HG03469 (cell line): ENCODE results near the gene STARD10.
"Not testable (repeated sequence)": the region's sequence is repeated elsewhere in the genome, so short reads cannot be mapped to it uniquely, and the experiment has no call there.

Experiments used
- ATAC-seq: cut with Tn5 transposase; IDR thresholded peaks from one replicate; pipeline ENCODE4 v1.9.1; 2021; ENCODE audit warnings: mild to moderate bottlenecking, moderate library complexity, moderate number of reproducible peaks; ENCODE audit not compliant: unreplicated experiment

STARD10 gene

GRCh38 chr11:72793425-72794367, at the start of gene STARD10:
Gene STARD10 (minus strand): TSS chr11:72794047. CDS start chr11:72781181, 12,866 bp downstream.
- peak; percentile 53 for ATAC-seq

- ATAC-seq, result no peak
Measured at GRCh38 chr11:72842653-72843330, 48.9 kb upstream of the STARD10 start.

- no peak for ATAC-seq
Measured at GRCh38 chr11:72842126-72842525, 48.3 kb upstream of the STARD10 start.

GRCh38 chr11:72841397-72841796, 47.5 kb upstream of the STARD10 start:
- no peak for ATAC-seq

- ATAC-seq, result no peak
Measured at GRCh38 chr11:72840780-72841179, 46.9 kb upstream of the STARD10 start.

GRCh38 chr11:72838691-72839305, 45.0 kb upstream of the STARD10 start:
- ATAC-seq, result no peak

GRCh38 chr11:72836111-72836510, 42.3 kb upstream of the STARD10 start:
- no peak for ATAC-seq

- ATAC-seq, result no peak
Measured at GRCh38 chr11:72834905-72835304, 41.1 kb upstream of the STARD10 start.

GRCh38 chr11:72833811-72834493, 40.1 kb upstream of the STARD10 start:
- no peak for ATAC-seq

GRCh38 chr11:72833083-72833733, 39.4 kb upstream of the STARD10 start:
- ATAC-seq, result no peak

- ATAC-seq, result no peak
Measured at GRCh38 chr11:72832301-72833082, 38.6 kb upstream of the STARD10 start.

GRCh38 chr11:72831521-72832300, 37.9 kb upstream of the STARD10 start:
- no peak for ATAC-seq

- ATAC-seq, result no peak
Measured at GRCh38 chr11:72829884-72830533, 36.2 kb upstream of the STARD10 start.

- no peak for ATAC-seq
Measured at GRCh38 chr11:72829178-72829577, 35.3 kb upstream of the STARD10 start.

- ATAC-seq, result no peak
Measured at GRCh38 chr11:72828692-72829101, 34.9 kb upstream of the STARD10 start.

- no peak for ATAC-seq
Measured at GRCh38 chr11:72828081-72828567, 34.3 kb upstream of the STARD10 start.

GRCh38 chr11:72827656-72828055, 33.8 kb upstream of the STARD10 start:
- ATAC-seq, result not testable (repeated sequence)

- ATAC-seq, result no peak
Measured at GRCh38 chr11:72826942-72827480, 33.2 kb upstream of the STARD10 start.
